Type B pancreatic cell (in vitro differentiated cells): ENCODE measurements around the gene RTN4R. TPM values are rescaled to one million over a fixed set of nuclear protein-coding genes. Genes with fewer than 3 reads are reported as not detected.

Source experiments
- DNase-seq: peaks from one replicate; pipeline ENCODE4 v3.0.0; 2021; ENCODE audit warnings: mixed read lengths; ENCODE audit not compliant: unreplicated experiment; ENCODE audit errors: extremely low spot score
- H3K27ac Mint-ChIP-seq: 2 replicates; pipeline ENCODE4 v1.8.0; 2021; ENCODE audit warnings: mild to moderate bottlenecking, mixed read lengths
- H3K27me3 Mint-ChIP-seq: 2 replicates; pipeline ENCODE4 v1.8.0; 2021; ENCODE audit warnings: mixed read lengths
- H3K36me3 Mint-ChIP-seq: 2 replicates; pipeline ENCODE4 v1.8.0; 2021; ENCODE audit warnings: mixed read lengths
- H3K4me1 Mint-ChIP-seq: one replicate; pipeline ENCODE4 v1.8.0; 2021; ENCODE audit warnings: mixed read lengths; ENCODE audit not compliant: unreplicated experiment
- H3K4me3 Mint-ChIP-seq: 2 replicates; pipeline ENCODE4 v1.8.0; 2021; ENCODE audit warnings: mild to moderate bottlenecking, mixed read lengths
- H3K9me3 Mint-ChIP-seq: 2 replicates; pipeline ENCODE4 v1.8.0; 2021; ENCODE audit warnings: mixed read lengths
- total RNA-seq: library from RNA; stranded (reverse); gene quantifications from 2 replicates; pipeline ENCODE4 v1.2.1, GENCODE V29; 2021; ENCODE audit warnings: low replicate concordance
- TF ChIP-seq, protein P1 (sequence below): fragments of 200-600 bp; sonication (generic); conservative IDR thresholded peaks from 2 replicates; pipeline ENCODE4 v1.5.0; 2021; ENCODE audit warnings: antibody characterized with exemption, mild to moderate bottlenecking

RTN4R gene
- total RNA-seq, 1 donor from 2014 or later, result 9.0 TPM

DNA sequence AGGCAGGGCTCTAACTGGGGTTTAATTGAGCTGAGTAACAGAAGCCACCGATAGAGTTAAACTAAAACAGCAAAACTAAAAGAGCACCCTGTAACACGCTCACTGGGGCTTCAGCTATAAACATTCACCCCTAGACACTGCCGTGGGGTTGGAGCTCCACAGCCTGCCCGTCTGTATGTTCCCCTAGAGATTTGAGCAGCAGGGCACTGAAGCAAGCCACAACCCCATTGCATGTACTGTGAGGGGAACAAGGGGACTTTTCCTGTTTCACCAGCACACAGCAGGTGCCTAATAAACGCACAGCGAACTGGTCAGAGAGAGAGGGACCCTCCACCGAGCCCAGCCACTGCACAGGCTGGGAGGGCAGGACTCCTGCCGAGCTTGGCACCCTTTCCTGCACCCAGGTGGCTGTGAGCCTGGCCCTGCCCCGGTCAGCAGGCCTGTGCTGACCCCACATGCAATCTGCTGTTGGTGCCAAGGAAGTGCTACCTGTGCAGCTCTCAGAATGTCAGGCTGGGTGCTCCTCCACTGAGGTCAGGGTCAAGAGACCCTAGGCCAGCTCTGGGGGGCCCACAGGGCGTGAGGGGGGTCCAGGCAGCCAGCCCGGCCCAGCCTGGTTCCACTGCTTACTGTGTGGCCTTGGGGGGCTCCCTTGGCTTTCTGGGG is 31.9 kb downstream of the RTN4R start:
- Mint-ChIP-seq H3K9me3 (no peaks in the 10 kb centered on the region), H3K36me3 (no peaks in the 10 kb centered on the region), H3K4me3 (no peak overlapping the region), H3K27ac (no peak overlapping the region), H3K27me3 (no peaks in the 10 kb centered on the region), H3K4me1 (peaks cover 15% of the 10 kb centered on the region)
- TF ChIP-seq, protein P1, sequence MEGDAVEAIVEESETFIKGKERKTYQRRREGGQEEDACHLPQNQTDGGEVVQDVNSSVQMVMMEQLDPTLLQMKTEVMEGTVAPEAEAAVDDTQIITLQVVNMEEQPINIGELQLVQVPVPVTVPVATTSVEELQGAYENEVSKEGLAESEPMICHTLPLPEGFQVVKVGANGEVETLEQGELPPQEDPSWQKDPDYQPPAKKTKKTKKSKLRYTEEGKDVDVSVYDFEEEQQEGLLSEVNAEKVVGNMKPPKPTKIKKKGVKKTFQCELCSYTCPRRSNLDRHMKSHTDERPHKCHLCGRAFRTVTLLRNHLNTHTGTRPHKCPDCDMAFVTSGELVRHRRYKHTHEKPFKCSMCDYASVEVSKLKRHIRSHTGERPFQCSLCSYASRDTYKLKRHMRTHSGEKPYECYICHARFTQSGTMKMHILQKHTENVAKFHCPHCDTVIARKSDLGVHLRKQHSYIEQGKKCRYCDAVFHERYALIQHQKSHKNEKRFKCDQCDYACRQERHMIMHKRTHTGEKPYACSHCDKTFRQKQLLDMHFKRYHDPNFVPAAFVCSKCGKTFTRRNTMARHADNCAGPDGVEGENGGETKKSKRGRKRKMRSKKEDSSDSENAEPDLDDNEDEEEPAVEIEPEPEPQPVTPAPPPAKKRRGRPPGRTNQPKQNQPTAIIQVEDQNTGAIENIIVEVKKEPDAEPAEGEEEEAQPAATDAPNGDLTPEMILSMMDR, result no peak
- no peak for DNase-seq

- no peaks in the 10 kb centered on the region for H3K27me3 Mint-ChIP-seq
- DNase-seq, result no peak
- peaks cover 15% of the 10 kb centered on the region for H3K4me1 Mint-ChIP-seq
- no peaks in the 10 kb centered on the region for H3K36me3 Mint-ChIP-seq
- no peak overlapping the region for H3K27ac Mint-ChIP-seq
- no peak overlapping the region for H3K4me3 Mint-ChIP-seq
- TF ChIP-seq, protein P1, result no peak
- H3K9me3 Mint-ChIP-seq, result no peaks in the 10 kb centered on the region
Measured at GRCh38 chr22:20235389-20235991, 32.6 kb downstream of the RTN4R start.

- Mint-ChIP-seq H3K27me3 (no peaks in the 10 kb centered on the region), H3K27ac (no peak overlapping the region), H3K9me3 (no peaks in the 10 kb centered on the region), H3K36me3 (no peaks in the 10 kb centered on the region), H3K4me3 (no peak overlapping the region), H3K4me1 (peaks cover 15% of the 10 kb centered on the region)
- DNase-seq, result no peak
- TF ChIP-seq, protein P1, result no peak
Measured at GRCh38 chr22:20234760-20235388, 33.2 kb downstream of the RTN4R start.

- TF ChIP-seq, protein P1, result no peak
- Mint-ChIP-seq H3K27ac (no peak overlapping the region), H3K9me3 (no peaks in the 10 kb centered on the region)
Measured at GRCh38 chr22:20234314-20234682, 33.8 kb downstream of the RTN4R start.

DNA sequence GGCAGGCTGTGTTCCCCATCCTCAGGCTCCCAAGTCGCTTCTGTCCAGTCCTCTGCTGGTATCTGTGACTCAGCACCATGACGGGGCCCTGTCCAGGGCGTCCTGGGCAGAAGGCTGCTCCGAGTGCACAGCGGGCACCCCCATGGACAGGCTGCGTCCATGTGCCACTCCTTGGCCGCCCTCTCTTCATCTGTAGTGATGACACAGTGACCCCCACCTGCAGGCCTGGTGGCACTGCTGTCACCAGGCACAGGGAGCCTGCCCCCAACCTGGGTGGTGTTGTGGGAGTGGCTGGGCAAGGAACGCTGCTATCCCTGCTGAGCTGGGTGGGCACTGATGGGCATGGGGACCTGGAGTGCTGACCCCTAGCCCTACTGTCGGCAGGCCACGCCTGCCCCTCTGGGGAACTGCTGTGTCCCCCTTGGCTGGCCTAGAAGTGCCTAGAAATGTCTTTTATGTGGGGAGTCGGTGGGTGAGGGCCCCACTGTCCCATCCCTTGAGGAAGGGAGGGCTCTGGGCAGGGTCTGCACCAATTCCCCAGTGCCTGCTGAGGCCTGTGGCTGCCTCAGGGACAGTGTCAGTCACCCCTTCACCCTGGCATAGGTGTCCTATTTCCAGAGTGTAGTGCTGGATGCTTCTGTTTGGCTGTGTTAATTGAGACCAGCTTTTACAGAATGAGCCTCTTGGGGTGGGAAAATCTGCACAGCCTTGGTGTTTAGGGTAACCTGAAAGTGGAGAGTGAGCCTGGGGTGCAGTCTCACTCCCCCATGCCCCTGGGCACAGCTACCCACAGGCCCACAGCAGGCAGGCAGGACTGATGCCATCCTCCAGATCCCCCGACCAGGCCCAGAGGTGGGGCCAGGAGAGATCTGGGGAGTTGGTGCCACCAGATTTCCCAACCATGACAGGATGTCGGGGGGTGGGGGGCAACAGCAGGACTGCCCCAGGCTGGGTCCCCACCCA is 34.5 kb downstream of the RTN4R start:
- Mint-ChIP-seq H3K4me3 (no peak overlapping the region), H3K27ac (no peak overlapping the region), H3K9me3 (no peaks in the 10 kb centered on the region), H3K36me3 (no peaks in the 10 kb centered on the region), H3K4me1 (peaks cover 15% of the 10 kb centered on the region), H3K27me3 (no peaks in the 10 kb centered on the region)
- DNase-seq, result no peak
- TF ChIP-seq, protein P1, result no peak

More at GRCh38 chr22:20234314-20234682, 33.8 kb downstream of the RTN4R start:
- DNase-seq, result no peak
- Mint-ChIP-seq H3K4me3 (no peak overlapping the region), H3K27me3 (no peaks in the 10 kb centered on the region), H3K36me3 (no peaks in the 10 kb centered on the region), H3K4me1 (peaks cover 15% of the 10 kb centered on the region)
